HCT116 (cell line): ENCODE measurements around the gene C2CD2. TPM values are rescaled to one million over a fixed set of nuclear protein-coding genes. Genes with fewer than 3 reads are reported as not detected.

Experiments
- ATAC-seq: fragments of 200-7000 bp; cut with Tn5 transposase; 2 replicates; pipeline ENCODE4 v1.9.1; 2020; ENCODE audit warnings: mild to moderate bottlenecking, moderate library complexity
- BruUV-seq: library from RNA; stranded (reverse); fragments of 400-500 nt; replicated peaks from 2 replicates; lab custom pipeline; 2021; lab: Mats Ljungman, UMichigan
- CTCF ChIA-PET: fragments of 300-600 bp; sonication (Branson Sonifier 250); formaldehyde crosslinking; loops from one replicate; lab custom pipeline; 2021; ENCODE audit warnings: antibody characterized with exemption; lab: Charles Lee
- POLR2A ChIA-PET: fragments of 300-600, 350-600 bp; sonication (Branson Sonifier 250); formaldehyde crosslinking; loops from one replicate; lab custom pipeline; 2021; ENCODE audit warnings: antibody characterized with exemption; lab: Charles Lee
- RAD21 ChIA-PET, 2 experiments: fragments of 300-600 bp; sonication (Branson Sonifier 250); formaldehyde crosslinking; loops; one replicate each; lab custom pipeline; 2023; ENCODE audit warnings: low total read pairs in 2 of 2; ENCODE audit not compliant: uncharacterized antibody in 2 of 2, unreplicated experiment in 2 of 2, low non-redundant PET in 1 of 2; lab: Charles Lee
- DNase-seq: peaks from one replicate; pipeline ENCODE4 v3.0.0-alpha.2; 2010; ENCODE audit warnings: low read depth, low spot score
- H2AFZ ChIP-seq: fragments of 200-600 bp; shearing (Covaris generic), sonication (generic); 2 replicates; pipeline ENCODE4 v1.6.1; 2017; ENCODE audit warnings: low read depth, mixed run types, mixed read lengths, antibody characterized with exemption, low read length; ENCODE audit not compliant: poor library complexity, severe bottlenecking
- H3K27ac ChIP-seq: 2 replicates; pipeline ENCODE4 v1.5.1; 2012; ENCODE audit warnings: low read depth, low read length
- H3K27me3 ChIP-seq: fragments of 200-600 bp; sonication (generic); 2 replicates; pipeline ENCODE4 v1.6.1; 2016; ENCODE audit warnings: mixed run types, low read length, mixed read lengths; ENCODE audit not compliant: insufficient read depth
- H3K36me3 ChIP-seq, 2 experiments: fragments of 200-500 bp in 1 of 2; fragments of 200-600 bp in 1 of 2; sonication (Bioruptor generic) in 1 of 2; sonication (generic) in 1 of 2; 2 replicates each; pipeline versions ENCODE4 v1.5.1 to v1.6.1; 2014 to 2016; ENCODE audit warnings: low read length in 2 of 2, inconsistent platforms in 1 of 2, mixed read lengths in 1 of 2, mixed run types in 1 of 2; ENCODE audit not compliant: insufficient read depth in 2 of 2, control insufficient read depth in 1 of 2
- H3K4me1 ChIP-seq, 2 experiments: fragments of 200-600 bp in 1 of 2; sonication (generic) in 1 of 2; 2 replicates each; pipeline versions ENCODE4 v1.5.1 to v1.6.1; 2012 to 2017; ENCODE audit warnings: low read length in 2 of 2, inconsistent platforms in 1 of 2, mild to moderate bottlenecking in 1 of 2, mixed read lengths in 1 of 2, mixed run types in 1 of 2, moderate library complexity in 1 of 2; ENCODE audit not compliant: insufficient read depth in 2 of 2, control insufficient read depth in 1 of 2
- H3K4me2 ChIP-seq: fragments of 200-600 bp; sonication (generic); 2 replicates; pipeline ENCODE4 v1.6.1; 2017; ENCODE audit warnings: mixed run types, low read length, mixed read lengths
- H3K4me3 ChIP-seq, 2 experiments: fragments of 200-600 bp in 1 of 2; sonication (generic) in 1 of 2; replicated peaks in 1 of 2; 2 replicates each; pipeline ENCODE4 v1.5.1; 2011 to 2016; ENCODE audit warnings: low read length in 2 of 2, control low read depth in 1 of 2, low read depth in 1 of 2, mild to moderate bottlenecking in 1 of 2, mixed read lengths in 1 of 2, mixed run types in 1 of 2
- H3K79me2 ChIP-seq: fragments of 200-600 bp; sonication (generic); 2 replicates; pipeline ENCODE4 v1.6.1; 2017; ENCODE audit warnings: mild to moderate bottlenecking, mixed run types, low read length, moderate library complexity, mixed read lengths; ENCODE audit not compliant: insufficient read depth
- H3K9ac ChIP-seq: fragments of 200-600 bp; sonication (generic); 2 replicates; pipeline ENCODE4 v1.6.1; 2016; ENCODE audit warnings: low read length, mixed read lengths
- H3K9me2 ChIP-seq: fragments of 200-600 bp; sonication (generic), shearing (Covaris generic); 2 replicates; pipeline ENCODE4 v1.6.1; 2017; ENCODE audit warnings: mixed run types, mild to moderate bottlenecking, moderate library complexity; ENCODE audit not compliant: insufficient read depth
- H3K9me3 ChIP-seq, 2 experiments: fragments of 200-500 bp in 1 of 2; fragments of 200-600 bp in 1 of 2; sonication (Bioruptor generic) in 1 of 2; sonication (generic) in 1 of 2; 2 replicates each; pipeline ENCODE4 v1.6.1; 2014 to 2017; ENCODE audit warnings: low read length in 2 of 2, mixed read lengths in 2 of 2, inconsistent platforms in 1 of 2, low read depth in 1 of 2, mild to moderate bottlenecking in 1 of 2, mixed run types in 1 of 2, moderate library complexity in 1 of 2; ENCODE audit not compliant: control insufficient read depth in 1 of 2, insufficient read depth in 1 of 2
- H4K20me1 ChIP-seq: fragments of 200-600 bp; sonication (generic), shearing (Covaris generic); 2 replicates; pipeline ENCODE4 v1.6.1; 2017; ENCODE audit warnings: mixed run types, mild to moderate bottlenecking, moderate library complexity; ENCODE audit not compliant: insufficient read depth
- CBX3 ChIP-seq: IDR thresholded peaks from 2 replicates; pipeline ENCODE4 v1.6.1; 2012; ENCODE audit warnings: low read depth
- EGR1 ChIP-seq: IDR thresholded peaks from 2 replicates; pipeline ENCODE4 v1.6.1; 2012; ENCODE audit warnings: low read depth
- EZH2 ChIP-seq: fragments of 200-600 bp; sonication (generic); IDR thresholded peaks from 2 replicates; pipeline ENCODE4 v1.6.1; 2017; ENCODE audit warnings: antibody characterized with exemption, mixed run types
- EZH2phosphoT487 ChIP-seq: fragments of 200-600 bp; IDR thresholded peaks from 2 replicates; pipeline ENCODE4 v1.6.1; 2018; ENCODE audit warnings: antibody characterized with exemption, borderline replicate concordance
- FOSL1 ChIP-seq: IDR thresholded peaks from 2 replicates; pipeline ENCODE4 v1.6.1; 2012; ENCODE audit warnings: low read depth
- JUND ChIP-seq: IDR thresholded peaks from 2 replicates; pipeline ENCODE4 v1.6.1; 2012
- POLR2A ChIP-seq: IDR thresholded peaks from 2 replicates; pipeline ENCODE4 v1.7.0; 2011; ENCODE audit warnings: borderline replicate concordance; ENCODE audit not compliant: insufficient read depth, insufficient read length; ENCODE audit errors: extremely low read depth
- RAD21 ChIP-seq: IDR thresholded peaks from 2 replicates; pipeline ENCODE4 v1.6.1; 2012; ENCODE audit warnings: low read depth, mild to moderate bottlenecking
- SIN3A ChIP-seq: IDR thresholded peaks from 2 replicates; pipeline ENCODE4 v1.6.1; 2012; ENCODE audit warnings: low read depth
- SRF ChIP-seq: IDR thresholded peaks from 2 replicates; pipeline ENCODE4 v1.6.1; 2012; ENCODE audit warnings: low read depth
- TCF7L2 ChIP-seq: IDR thresholded peaks from 2 replicates; pipeline ENCODE4 v1.7.0; 2011; ENCODE audit warnings: borderline replicate concordance, inconsistent platforms; ENCODE audit not compliant: insufficient read depth, insufficient read length; ENCODE audit errors: extremely low read depth
- YY1 ChIP-seq: IDR thresholded peaks from 2 replicates; pipeline ENCODE4 v1.6.1; 2011; ENCODE audit warnings: low read length, low read depth, moderate library complexity, mild to moderate bottlenecking; ENCODE audit not compliant: insufficient replicate concordance; ENCODE audit errors: extremely low read depth
- ZFX ChIP-seq: fragments of 450-650 bp; IDR thresholded peaks from 2 replicates; pipeline ENCODE4 v1.6.1; 2017
- ZNF274 ChIP-seq: fragments of 200-500 bp; sonication (Bioruptor generic); IDR thresholded peaks from 2 replicates; pipeline ENCODE4 v1.6.1; 2014; ENCODE audit warnings: mild to moderate bottlenecking, low read depth, low read length, inconsistent platforms
- intact Hi-C: fragments of 100-400 bp; cut with micrococcal nuclease; formaldehyde crosslinking; loops from 2 replicates; pipeline ENCODE4 v1.10.0; 2022
- total RNA-seq: library from RNA; stranded (reverse); gene quantifications from one replicate; pipeline ENCODE4 v1.2.1, GENCODE V29; 2021; ENCODE audit not compliant: unreplicated experiment
- TF ChIP-seq, protein P1 (sequence below): IDR thresholded peaks from 2 replicates; pipeline ENCODE4 v1.6.1; 2012
- TF ChIP-seq, protein P2 (sequence below), 3 experiments: fragments of 200-600 bp in 1 of 3; sonication (generic) in 1 of 3; IDR thresholded peaks in 2 of 3; conservative IDR thresholded peaks in 1 of 3; 2 replicates each; pipeline ENCODE4 v1.5.1; 2012 to 2017; ENCODE audit warnings: low read depth in 2 of 3, low read length in 2 of 3, antibody characterized with exemption in 1 of 3, borderline replicate concordance in 1 of 3, control low read depth in 1 of 3, mild to moderate bottlenecking in 1 of 3, mixed read lengths in 1 of 3, mixed run types in 1 of 3, moderate library complexity in 1 of 3; ENCODE audit not compliant: insufficient read depth in 1 of 3
- TF ChIP-seq, protein P3 (sequence below): IDR thresholded peaks from 2 replicates; pipeline ENCODE4 v1.6.1; 2012; ENCODE audit warnings: low read depth
- TF ChIP-seq, protein P4 (sequence below): IDR thresholded peaks from 2 replicates; pipeline ENCODE4 v1.6.1; 2011; ENCODE audit warnings: mild to moderate bottlenecking, low read length, moderate library complexity; ENCODE audit not compliant: insufficient replicate concordance; ENCODE audit errors: extremely low read depth

The C2CD2 gene
- total RNA-seq, 1 experiment from 2014 or later = 22.0 TPM

DNA sequence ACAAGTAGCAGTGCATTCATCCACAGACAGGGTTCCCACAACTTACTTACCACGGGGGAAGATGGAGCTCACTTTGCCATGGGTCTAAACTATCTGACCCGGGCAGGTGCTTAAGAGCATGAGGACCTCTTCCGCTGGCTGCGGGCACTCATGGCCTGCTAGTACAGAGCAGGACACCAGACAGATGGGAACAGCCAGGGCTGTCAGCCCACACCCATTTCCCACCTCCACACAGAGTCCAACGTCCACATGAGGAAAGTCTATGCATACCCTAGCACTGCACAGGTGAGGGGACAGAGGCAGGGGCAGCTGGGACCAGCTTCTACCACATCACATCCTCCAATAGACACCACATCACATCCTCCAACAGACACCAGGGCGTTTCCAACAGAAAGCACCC is 38.9 kb downstream of the C2CD2 start:
- Histone ChIP-seq H2AFZ (no peak overlapping the region), H3K36me3 (peaks cover 13 to 23% of the 10 kb centered on the region in 2 experiments; a peak in 3 of 4 replicates), H3K4me1 (no peaks in the 10 kb centered on the region), H3K4me2 (no peak overlapping the region), H4K20me1 (no peaks in the 10 kb centered on the region; the same call in 1 of the 2 replicates), H3K9me3 (no peaks in the 10 kb centered on the region), H3K4me3 (no peak overlapping the region), H3K27me3 (no peaks in the 10 kb centered on the region), H3K27ac (no peak overlapping the region), H3K79me2 (no peaks in the 10 kb centered on the region), H3K9me2 (no peaks in the 10 kb centered on the region), H3K9ac (no peak overlapping the region)
- CTCF ChIA-PET = interaction anchor here (1.0 kb wide), 1 partner anchor 202 kb away, joined by 3 read pairs; no protein-coding TSS in a partner anchor
- RAD21 ChIA-PET = no interaction called here
- intact Hi-C loops = no loop called here
- TF ChIP-seq, protein P1, sequence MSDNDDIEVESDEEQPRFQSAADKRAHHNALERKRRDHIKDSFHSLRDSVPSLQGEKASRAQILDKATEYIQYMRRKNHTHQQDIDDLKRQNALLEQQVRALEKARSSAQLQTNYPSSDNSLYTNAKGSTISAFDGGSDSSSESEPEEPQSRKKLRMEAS = no peak
- no peak for TF ChIP-seq SIN3A
- TF ChIP-seq, protein P2, sequence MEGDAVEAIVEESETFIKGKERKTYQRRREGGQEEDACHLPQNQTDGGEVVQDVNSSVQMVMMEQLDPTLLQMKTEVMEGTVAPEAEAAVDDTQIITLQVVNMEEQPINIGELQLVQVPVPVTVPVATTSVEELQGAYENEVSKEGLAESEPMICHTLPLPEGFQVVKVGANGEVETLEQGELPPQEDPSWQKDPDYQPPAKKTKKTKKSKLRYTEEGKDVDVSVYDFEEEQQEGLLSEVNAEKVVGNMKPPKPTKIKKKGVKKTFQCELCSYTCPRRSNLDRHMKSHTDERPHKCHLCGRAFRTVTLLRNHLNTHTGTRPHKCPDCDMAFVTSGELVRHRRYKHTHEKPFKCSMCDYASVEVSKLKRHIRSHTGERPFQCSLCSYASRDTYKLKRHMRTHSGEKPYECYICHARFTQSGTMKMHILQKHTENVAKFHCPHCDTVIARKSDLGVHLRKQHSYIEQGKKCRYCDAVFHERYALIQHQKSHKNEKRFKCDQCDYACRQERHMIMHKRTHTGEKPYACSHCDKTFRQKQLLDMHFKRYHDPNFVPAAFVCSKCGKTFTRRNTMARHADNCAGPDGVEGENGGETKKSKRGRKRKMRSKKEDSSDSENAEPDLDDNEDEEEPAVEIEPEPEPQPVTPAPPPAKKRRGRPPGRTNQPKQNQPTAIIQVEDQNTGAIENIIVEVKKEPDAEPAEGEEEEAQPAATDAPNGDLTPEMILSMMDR (IDR thresholded peaks at IDR 0.05 in 2 of 3, conservative IDR thresholded peaks at IDR 0.05 in 1 of 3; ENCODE audit: borderline replicate concordance in 1 of 3, insufficient read depth in 1 of 3, low read depth in 2 of 3, low read length in 2 of 3) = no peak
- no peak for TF ChIP-seq YY1
- TF ChIP-seq SRF = no peak
- TF ChIP-seq RAD21 = no peak
- TF ChIP-seq ZNF274 = no peak
- TF ChIP-seq EZH2 = no peak
- TF ChIP-seq ZFX = no peak
- no peak for TF ChIP-seq CBX3
- TF ChIP-seq EGR1 = no peak
- TF ChIP-seq, protein P3, sequence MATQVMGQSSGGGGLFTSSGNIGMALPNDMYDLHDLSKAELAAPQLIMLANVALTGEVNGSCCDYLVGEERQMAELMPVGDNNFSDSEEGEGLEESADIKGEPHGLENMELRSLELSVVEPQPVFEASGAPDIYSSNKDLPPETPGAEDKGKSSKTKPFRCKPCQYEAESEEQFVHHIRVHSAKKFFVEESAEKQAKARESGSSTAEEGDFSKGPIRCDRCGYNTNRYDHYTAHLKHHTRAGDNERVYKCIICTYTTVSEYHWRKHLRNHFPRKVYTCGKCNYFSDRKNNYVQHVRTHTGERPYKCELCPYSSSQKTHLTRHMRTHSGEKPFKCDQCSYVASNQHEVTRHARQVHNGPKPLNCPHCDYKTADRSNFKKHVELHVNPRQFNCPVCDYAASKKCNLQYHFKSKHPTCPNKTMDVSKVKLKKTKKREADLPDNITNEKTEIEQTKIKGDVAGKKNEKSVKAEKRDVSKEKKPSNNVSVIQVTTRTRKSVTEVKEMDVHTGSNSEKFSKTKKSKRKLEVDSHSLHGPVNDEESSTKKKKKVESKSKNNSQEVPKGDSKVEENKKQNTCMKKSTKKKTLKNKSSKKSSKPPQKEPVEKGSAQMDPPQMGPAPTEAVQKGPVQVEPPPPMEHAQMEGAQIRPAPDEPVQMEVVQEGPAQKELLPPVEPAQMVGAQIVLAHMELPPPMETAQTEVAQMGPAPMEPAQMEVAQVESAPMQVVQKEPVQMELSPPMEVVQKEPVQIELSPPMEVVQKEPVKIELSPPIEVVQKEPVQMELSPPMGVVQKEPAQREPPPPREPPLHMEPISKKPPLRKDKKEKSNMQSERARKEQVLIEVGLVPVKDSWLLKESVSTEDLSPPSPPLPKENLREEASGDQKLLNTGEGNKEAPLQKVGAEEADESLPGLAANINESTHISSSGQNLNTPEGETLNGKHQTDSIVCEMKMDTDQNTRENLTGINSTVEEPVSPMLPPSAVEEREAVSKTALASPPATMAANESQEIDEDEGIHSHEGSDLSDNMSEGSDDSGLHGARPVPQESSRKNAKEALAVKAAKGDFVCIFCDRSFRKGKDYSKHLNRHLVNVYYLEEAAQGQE = no peak
- TF ChIP-seq TCF7L2 = no peak
- no peak for TF ChIP-seq JUND
- TF ChIP-seq FOSL1 = no peak
- no peak for TF ChIP-seq POLR2A
- TF ChIP-seq EZH2phosphoT487 = no peak
- TF ChIP-seq, protein P4, sequence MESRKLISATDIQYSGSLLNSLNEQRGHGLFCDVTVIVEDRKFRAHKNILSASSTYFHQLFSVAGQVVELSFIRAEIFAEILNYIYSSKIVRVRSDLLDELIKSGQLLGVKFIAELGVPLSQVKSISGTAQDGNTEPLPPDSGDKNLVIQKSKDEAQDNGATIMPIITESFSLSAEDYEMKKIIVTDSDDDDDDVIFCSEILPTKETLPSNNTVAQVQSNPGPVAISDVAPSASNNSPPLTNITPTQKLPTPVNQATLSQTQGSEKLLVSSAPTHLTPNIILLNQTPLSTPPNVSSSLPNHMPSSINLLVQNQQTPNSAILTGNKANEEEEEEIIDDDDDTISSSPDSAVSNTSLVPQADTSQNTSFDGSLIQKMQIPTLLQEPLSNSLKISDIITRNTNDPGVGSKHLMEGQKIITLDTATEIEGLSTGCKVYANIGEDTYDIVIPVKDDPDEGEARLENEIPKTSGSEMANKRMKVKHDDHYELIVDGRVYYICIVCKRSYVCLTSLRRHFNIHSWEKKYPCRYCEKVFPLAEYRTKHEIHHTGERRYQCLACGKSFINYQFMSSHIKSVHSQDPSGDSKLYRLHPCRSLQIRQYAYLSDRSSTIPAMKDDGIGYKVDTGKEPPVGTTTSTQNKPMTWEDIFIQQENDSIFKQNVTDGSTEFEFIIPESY = no peak
- ATAC-seq (no peak), DNase-seq (no peak)
- POLR2A ChIA-PET = no interaction called here
- no TSS peak for BruUV-seq
